OCI-LY7 (cell line): ENCODE data around the gene SFSWAP.

Experiments used
- EZH2phosphoT487 ChIP-seq: fragments of 200-600 bp; sonication (generic); IDR thresholded peaks from 2 replicates; pipeline ENCODE4 v1.6.1; 2018; ENCODE audit warnings: low read depth, borderline replicate concordance, mild to moderate bottlenecking, mixed run types, antibody characterized with exemption, low read length, moderate library complexity, mixed read lengths
- TF ChIP-seq, protein P1 (sequence below): fragments of 200-600 bp; sonication (generic); conservative IDR thresholded peaks from 2 replicates; pipeline ENCODE4 v1.5.1; 2014; ENCODE audit warnings: mild to moderate bottlenecking, antibody characterized with exemption, low read length, moderate library complexity, mixed read lengths

DNA sequence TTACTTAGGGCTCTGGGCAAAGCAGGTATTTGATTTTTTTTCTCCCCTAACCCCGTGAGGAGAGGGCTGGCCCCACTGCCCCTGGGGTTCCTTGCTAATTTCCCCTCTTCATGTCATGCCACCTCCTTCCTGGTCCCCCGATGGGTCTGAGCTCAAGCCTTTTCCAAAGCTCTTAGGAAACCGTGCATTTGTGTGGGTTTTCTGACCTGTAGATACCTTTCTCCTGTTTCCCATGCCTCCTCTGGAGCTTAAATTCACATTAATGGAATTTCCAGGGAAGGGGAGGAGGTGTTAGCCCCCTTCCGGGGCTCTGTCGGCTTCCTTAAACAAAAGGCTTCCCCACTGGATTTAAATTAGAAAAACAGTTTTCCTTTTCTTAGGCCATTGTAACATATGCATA, 12.6 kb downstream of the SFSWAP start:
- TF ChIP-seq, protein P1, sequence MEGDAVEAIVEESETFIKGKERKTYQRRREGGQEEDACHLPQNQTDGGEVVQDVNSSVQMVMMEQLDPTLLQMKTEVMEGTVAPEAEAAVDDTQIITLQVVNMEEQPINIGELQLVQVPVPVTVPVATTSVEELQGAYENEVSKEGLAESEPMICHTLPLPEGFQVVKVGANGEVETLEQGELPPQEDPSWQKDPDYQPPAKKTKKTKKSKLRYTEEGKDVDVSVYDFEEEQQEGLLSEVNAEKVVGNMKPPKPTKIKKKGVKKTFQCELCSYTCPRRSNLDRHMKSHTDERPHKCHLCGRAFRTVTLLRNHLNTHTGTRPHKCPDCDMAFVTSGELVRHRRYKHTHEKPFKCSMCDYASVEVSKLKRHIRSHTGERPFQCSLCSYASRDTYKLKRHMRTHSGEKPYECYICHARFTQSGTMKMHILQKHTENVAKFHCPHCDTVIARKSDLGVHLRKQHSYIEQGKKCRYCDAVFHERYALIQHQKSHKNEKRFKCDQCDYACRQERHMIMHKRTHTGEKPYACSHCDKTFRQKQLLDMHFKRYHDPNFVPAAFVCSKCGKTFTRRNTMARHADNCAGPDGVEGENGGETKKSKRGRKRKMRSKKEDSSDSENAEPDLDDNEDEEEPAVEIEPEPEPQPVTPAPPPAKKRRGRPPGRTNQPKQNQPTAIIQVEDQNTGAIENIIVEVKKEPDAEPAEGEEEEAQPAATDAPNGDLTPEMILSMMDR: no peak
- no peak for TF ChIP-seq EZH2phosphoT487
